Right atrium auricular region (tissue), 2 donors: Measurements from ENCODE around the gene NRSN2. TPM values are rescaled to one million over a fixed set of nuclear protein-coding genes. Genes with fewer than 3 reads are reported as not detected.
"Not testable (repeated sequence)": the region's sequence is repeated elsewhere in the genome, so short reads cannot be mapped to it uniquely, and the experiment has no call there.

ENCODE experiments used
- DNase-seq: peaks from one replicate; pipeline ENCODE4 v3.0.0-alpha.2; 2019; ENCODE audit warnings: low spot score
- H3K27ac ChIP-seq, 2 donors: fragments of 200-600 bp; sonication (generic); 1 replicate in 1 of 2; 2 replicates in 1 of 2; pipeline ENCODE4 v1.5.1; 2016 to 2019
- H3K27me3 ChIP-seq, 2 donors: fragments of 200-600 bp; sonication (generic); one replicate each; pipeline versions ENCODE4 v1.5.1 to v1.6.0; 2017 to 2019
- H3K36me3 ChIP-seq: fragments of 200-600 bp; sonication (generic); one replicate; pipeline ENCODE4 v1.5.1; 2016
- H3K4me1 ChIP-seq, 2 donors: fragments of 200-600 bp; sonication (generic); one replicate each; pipeline versions ENCODE4 v1.5.1 to v1.6.0; 2017 to 2019
- H3K4me3 ChIP-seq, 2 donors: fragments of 200-600 bp; sonication (generic); 1 replicate in 1 of 2; 2 replicates in 1 of 2; pipeline ENCODE4 v1.5.1; 2017 to 2019; ENCODE audit warnings: mild to moderate bottlenecking in 1 of 2, moderate library complexity in 1 of 2
- H3K9me3 ChIP-seq, 2 donors: fragments of 200-600 bp; sonication (generic); one replicate each; pipeline ENCODE4 v1.5.1; 2019
- total RNA-seq, 2 donors: library from RNA; depleted of rRNA; stranded (reverse); fragments of >200 nt; gene quantifications; one replicate each; pipeline ENCODE4 v1.1.0, GENCODE V29; 2016
- TF ChIP-seq, protein P1 (sequence below), 2 donors: fragments of 200-600 bp; sonication (generic); IDR thresholded peaks; one replicate each; pipeline ENCODE4 v1.5.1; 2019; ENCODE audit warnings: antibody characterized with exemption in 2 of 2

NRSN2 gene
- total RNA-seq, 2 donors from 2014 or later = 30.6 to 30.7 TPM

DNA sequence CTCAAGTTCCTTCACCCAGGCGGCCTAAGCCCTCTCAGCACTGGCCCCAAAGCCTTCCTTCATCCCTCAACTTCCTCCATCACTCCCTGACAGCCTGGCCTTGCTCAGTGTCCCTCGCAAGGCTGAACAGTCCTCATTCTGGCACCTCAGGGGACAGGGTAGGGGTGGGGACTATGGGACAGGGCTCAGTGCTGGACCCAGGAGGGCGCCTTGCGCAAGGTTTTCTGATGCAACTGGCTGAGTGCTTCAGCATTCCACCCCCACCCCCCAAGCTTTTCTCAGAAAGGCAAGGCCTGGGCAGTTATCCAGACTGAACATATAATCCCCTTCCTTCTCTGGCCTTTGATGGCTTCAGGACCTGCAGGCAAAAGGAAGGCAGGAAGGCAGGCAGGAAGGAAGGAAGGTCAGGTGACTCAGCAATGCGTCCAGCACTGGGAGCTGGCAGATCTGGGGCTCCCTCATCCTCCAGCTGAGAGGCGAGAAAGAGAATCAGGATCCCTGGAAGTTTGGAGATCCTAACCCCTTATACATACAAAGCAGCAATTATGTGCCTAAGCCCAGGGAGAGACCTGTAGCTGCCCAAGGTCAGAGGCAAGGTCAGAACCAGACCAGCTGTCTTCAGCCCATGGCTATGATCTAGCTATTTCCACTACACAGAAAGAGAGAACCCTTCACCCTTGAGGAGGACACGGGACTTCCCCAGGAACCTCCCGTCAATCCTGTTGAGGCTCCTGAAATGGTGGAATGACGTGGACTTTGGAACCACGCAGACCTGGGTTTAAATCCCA is 25.0 kb downstream of the NRSN2 start:
- H3K27me3 ChIP-seq = no peaks in the 10 kb centered on the region
- H3K4me1 ChIP-seq = peaks cover 0 to 15% of the 10 kb centered on the region in 2 donors
- H3K9me3 ChIP-seq = no peaks in the 10 kb centered on the region
- H3K36me3 ChIP-seq = no peaks in the 10 kb centered on the region
- H3K4me3 ChIP-seq = no peak overlapping the region
- peak; percentile 79 for DNase-seq
- peak overlapping the region in 1 of 2 donors; percentile 36 for H3K27ac ChIP-seq
- TF ChIP-seq, protein P1, sequence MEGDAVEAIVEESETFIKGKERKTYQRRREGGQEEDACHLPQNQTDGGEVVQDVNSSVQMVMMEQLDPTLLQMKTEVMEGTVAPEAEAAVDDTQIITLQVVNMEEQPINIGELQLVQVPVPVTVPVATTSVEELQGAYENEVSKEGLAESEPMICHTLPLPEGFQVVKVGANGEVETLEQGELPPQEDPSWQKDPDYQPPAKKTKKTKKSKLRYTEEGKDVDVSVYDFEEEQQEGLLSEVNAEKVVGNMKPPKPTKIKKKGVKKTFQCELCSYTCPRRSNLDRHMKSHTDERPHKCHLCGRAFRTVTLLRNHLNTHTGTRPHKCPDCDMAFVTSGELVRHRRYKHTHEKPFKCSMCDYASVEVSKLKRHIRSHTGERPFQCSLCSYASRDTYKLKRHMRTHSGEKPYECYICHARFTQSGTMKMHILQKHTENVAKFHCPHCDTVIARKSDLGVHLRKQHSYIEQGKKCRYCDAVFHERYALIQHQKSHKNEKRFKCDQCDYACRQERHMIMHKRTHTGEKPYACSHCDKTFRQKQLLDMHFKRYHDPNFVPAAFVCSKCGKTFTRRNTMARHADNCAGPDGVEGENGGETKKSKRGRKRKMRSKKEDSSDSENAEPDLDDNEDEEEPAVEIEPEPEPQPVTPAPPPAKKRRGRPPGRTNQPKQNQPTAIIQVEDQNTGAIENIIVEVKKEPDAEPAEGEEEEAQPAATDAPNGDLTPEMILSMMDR (IDR thresholded peaks at IDR 0.05) = no peak

DNA sequence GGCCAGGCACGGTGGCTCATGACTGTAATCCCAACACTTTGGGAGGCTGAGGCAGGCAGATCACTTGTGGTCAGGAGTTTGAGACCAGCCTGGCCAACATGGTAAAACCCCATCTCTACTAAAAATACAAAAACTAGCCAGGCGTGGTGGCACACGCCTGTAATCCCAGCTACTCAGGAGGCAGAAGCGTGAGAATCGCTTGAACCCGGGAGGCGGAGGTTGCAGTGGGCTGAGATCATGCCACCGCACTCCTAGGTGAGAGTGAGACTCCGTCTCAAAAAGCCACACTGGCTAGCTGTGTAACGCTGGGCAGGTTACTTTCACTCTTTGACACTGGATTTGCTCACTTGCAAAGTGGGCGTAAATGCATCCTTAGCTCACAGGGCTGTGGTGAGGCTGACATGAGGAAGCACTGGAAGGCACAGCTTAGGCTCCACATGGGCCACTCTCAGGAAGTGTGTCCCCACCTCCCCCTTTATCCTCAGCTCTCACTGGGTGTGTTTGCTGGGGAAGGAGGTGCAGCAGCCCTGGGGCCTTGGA is 25.7 kb downstream of the NRSN2 start:
- H3K9me3 ChIP-seq, H3K27me3 ChIP-seq, H3K36me3 ChIP-seq, H3K4me3 ChIP-seq, DNase-seq, H3K27ac ChIP-seq: not testable (repeated sequence)
- peaks cover 0 to 15% of the 10 kb centered on the region in 2 donors for H3K4me1 ChIP-seq

GRCh38 chr20:373171-373890 is 26.4 kb downstream of the NRSN2 start:
- Histone ChIP-seq H3K4me1 (peaks cover 0 to 15% of the 10 kb centered on the region in 2 donors), H3K9me3 (no peaks in the 10 kb centered on the region), H3K27ac (no peak overlapping the region), H3K4me3 (no peak overlapping the region), H3K27me3 (no peaks in the 10 kb centered on the region), H3K36me3 (no peaks in the 10 kb centered on the region)
- no peak for DNase-seq
- TF ChIP-seq, protein P1 (IDR thresholded peaks at IDR 0.05) = no peak

DNA sequence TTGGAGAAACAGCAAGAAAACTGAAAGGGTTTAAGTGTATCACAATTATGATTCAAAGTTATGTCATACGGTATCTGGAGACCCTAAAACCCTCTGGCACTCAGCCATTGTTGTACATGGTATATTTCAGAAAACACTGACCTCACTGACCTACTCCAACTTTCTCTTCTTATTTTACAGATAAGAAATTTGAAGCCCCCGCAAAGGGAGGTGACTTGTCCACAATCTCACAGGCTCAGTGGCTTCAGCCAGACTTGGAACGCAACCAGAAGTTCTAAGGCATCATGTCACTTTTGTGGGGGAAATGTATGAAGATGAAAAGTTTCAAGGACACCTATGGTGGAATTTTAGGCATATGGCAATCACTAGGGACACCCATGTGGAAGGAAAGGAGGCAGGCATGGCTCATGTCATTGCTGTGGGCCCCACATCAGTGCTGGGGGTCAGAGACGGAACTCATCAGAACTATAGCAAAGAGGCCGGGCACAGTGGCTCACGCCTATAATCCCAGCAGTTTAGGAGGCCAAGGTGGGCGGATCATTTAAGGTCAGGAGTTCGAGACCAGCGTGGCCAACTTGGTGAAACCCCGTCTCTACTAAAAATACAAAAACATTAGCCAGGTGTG is 28.5 kb downstream of the NRSN2 start:
- Histone ChIP-seq H3K9me3 (no peaks in the 10 kb centered on the region), H3K4me3 (no peak overlapping the region), H3K27ac (no peak overlapping the region), H3K36me3 (no peaks in the 10 kb centered on the region), H3K4me1 (peaks cover 0 to 15% of the 10 kb centered on the region in 2 donors), H3K27me3 (no peaks in the 10 kb centered on the region)
- no peak for DNase-seq
- TF ChIP-seq, protein P1 (IDR thresholded peaks at IDR 0.05) = no peak

DNA sequence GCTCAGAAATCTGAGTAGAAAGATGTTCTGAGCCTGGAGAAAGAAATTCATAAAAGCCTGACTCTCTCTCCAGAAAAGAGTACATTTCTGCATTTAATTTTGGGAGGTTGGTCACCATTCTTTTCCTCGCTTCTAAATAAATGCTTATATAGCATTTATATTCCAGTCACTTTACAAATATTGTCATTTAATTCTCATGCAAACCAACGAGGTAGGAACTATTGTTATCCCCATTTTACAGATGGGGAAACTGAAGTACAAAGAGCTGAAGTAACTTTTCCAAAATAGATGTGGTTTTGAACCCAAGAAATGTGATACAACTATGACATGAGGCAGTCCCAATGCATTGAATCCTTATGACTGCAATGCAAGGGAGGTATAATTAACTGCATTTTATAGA is 29.2 kb downstream of the NRSN2 start:
- Histone ChIP-seq H3K27me3 (no peaks in the 10 kb centered on the region), H3K36me3 (no peaks in the 10 kb centered on the region), H3K27ac (no peak overlapping the region), H3K4me3 (no peak overlapping the region), H3K9me3 (no peaks in the 10 kb centered on the region), H3K4me1 (peaks cover 0 to 20% of the 10 kb centered on the region in 2 donors)
- DNase-seq = no peak
- TF ChIP-seq, protein P1 (IDR thresholded peaks at IDR 0.05) = no peak

GRCh38 chr20:376750-377149 is 29.8 kb downstream of the NRSN2 start:
- no peaks in the 10 kb centered on the region for H3K36me3 ChIP-seq
- no peak overlapping the region for H3K4me3 ChIP-seq
- H3K27ac ChIP-seq = no peak overlapping the region
- TF ChIP-seq, protein P1 (IDR thresholded peaks at IDR 0.05) = no peak
- no peaks in the 10 kb centered on the region for H3K27me3 ChIP-seq
- peaks cover 0 to 24% of the 10 kb centered on the region in 2 donors for H3K4me1 ChIP-seq
- no peaks in the 10 kb centered on the region for H3K9me3 ChIP-seq
- DNase-seq = no peak

- not testable (repeated sequence) for H3K9me3 ChIP-seq, H3K36me3 ChIP-seq, DNase-seq, H3K4me3 ChIP-seq, H3K27ac ChIP-seq, H3K27me3 ChIP-seq
- H3K4me1 ChIP-seq = peaks cover 0 to 21% of the 10 kb centered on the region in 2 donors
Measured at GRCh38 chr20:377578-377977, 30.7 kb downstream of the NRSN2 start.
